ENCODE measurements around the gene SAP30BP. TPM values are rescaled to one million over a fixed set of nuclear protein-coding genes. Genes with fewer than 3 reads are reported as not detected.

The SAP30BP gene
- total RNA-seq, 1 experiment from 2014 or later = 89.7 TPM

- no peak overlapping the region for H4K91ac ChIP-seq (ENCODE audit: insufficient read length, low read depth, low read length)
- no peaks in the 10 kb centered on the region for H3K9me3 ChIP-seq (ENCODE audit: control insufficient read depth, low read depth, low read length)
- DNase-seq = no peak
- no peaks in the 10 kb centered on the region for H3K79me2 ChIP-seq (ENCODE audit: insufficient read depth, low read length)
- no peaks in the 10 kb centered on the region for H4K20me1 ChIP-seq (ENCODE audit: control insufficient read depth, insufficient read depth, insufficient read length)
- H2AK5ac ChIP-seq (ENCODE audit: insufficient read length, low read length) = no peak overlapping the region
- H3K4me1 ChIP-seq (ENCODE audit: insufficient read depth, low read length) = no peaks in the 10 kb centered on the region; the same call in 1 of the 2 replicates
- WGBS (ENCODE audit: extremely low coverage, insufficient read length, low lambda C conversion rate) = no CpG with 5 or more reads among the region's 13 CpGs
- no peak overlapping the region for H4K5ac ChIP-seq (ENCODE audit: insufficient read length, low read depth, low read length)
- no peaks in the 10 kb centered on the region for H3K79me1 ChIP-seq (ENCODE audit: insufficient read depth, low read depth, low read length, poor library complexity, severe bottlenecking)
- no peak overlapping the region for H3K18ac ChIP-seq (ENCODE audit: insufficient read length, low read depth, low read length)
- Mint-ChIP-seq H3K27me3 (ENCODE audit: low read depth) (no peaks in the 10 kb centered on the region), H3K36me3 (ENCODE audit: insufficient read depth in 1 of 3, low read depth in 3 of 3) (peaks cover 0 to 4% (median 0%) of the 10 kb centered on the region in 3 experiments; a peak in 1 of 7 replicates), H3K9me3 (no peaks in the 10 kb centered on the region), H3K4me1 (peaks cover 17 to 27% of the 10 kb centered on the region in 2 experiments), H3K4me3 (no peak overlapping the region), H3K27ac (peak overlapping the region in 2 of 3 experiments; percentile 39 to 48; a peak in 3 of 7 replicates)
- TF ChIP-seq CTCF (conservative IDR thresholded peaks at IDR 0.05) = no peak
- H3K4ac ChIP-seq (ENCODE audit: low read depth, low read length) = no peak overlapping the region
- no peak overlapping the region for H3K23ac ChIP-seq (ENCODE audit: insufficient read length, low read depth, low read length)
- H4K8ac ChIP-seq (replicated peaks; ENCODE audit: insufficient read length, low read depth, low read length) = no peak overlapping the region
- no peak overlapping the region for H3K27ac ChIP-seq (ENCODE audit: insufficient read length, low read depth, low read length)
- H2BK5ac ChIP-seq (ENCODE audit: insufficient read length, low read length) = no peak overlapping the region
- no peak overlapping the region for H2BK15ac ChIP-seq (ENCODE audit: low read depth, low read length)
- no peak overlapping the region for H2AFZ ChIP-seq (ENCODE audit: low read length)
- H3T11ph ChIP-seq (ENCODE audit: low read length) = no peak overlapping the region
- H2BK120ac ChIP-seq (ENCODE audit: low read depth, low read length, poor library complexity, severe bottlenecking) = no peak overlapping the region
- no peak overlapping the region for H3K4me2 ChIP-seq (ENCODE audit: insufficient read depth, insufficient read length, low read length)
- H3K23me2 ChIP-seq (ENCODE audit: insufficient read length, low read depth, low read length, poor library complexity, severe bottlenecking) = no peaks in the 10 kb centered on the region
- H2BK12ac ChIP-seq (ENCODE audit: insufficient read length, low read depth, low read length) = no peak overlapping the region
- no peak overlapping the region for H3K14ac ChIP-seq (ENCODE audit: insufficient read depth, low read length)
- no peak overlapping the region for H2BK20ac ChIP-seq (ENCODE audit: low read depth, low read length, poor library complexity, severe bottlenecking)
- no peaks in the 10 kb centered on the region for H3K27me3 ChIP-seq (ENCODE audit: insufficient read depth, low read length)
- H3K9ac ChIP-seq (ENCODE audit: extremely low read depth, insufficient read length, low read length) = no peak overlapping the region
- no peak overlapping the region for H3K56ac ChIP-seq (ENCODE audit: insufficient read length, low read depth, low read length)
These were observed 30.0 kb upstream of the SAP30BP start for GRCh38 chr17:75637143-75637538.

Data from H9 (cell line).